ENCODE data around the gene SYNGR2.

- TF ChIP-seq CTCF (optimal IDR thresholded peaks at IDR 0.05 in 1 of 3, IDR thresholded peaks at IDR 0.05 in 1 of 3, conservative IDR thresholded peaks at IDR 0.05 in 1 of 3; ENCODE audit: extremely low read depth in 1 of 3, insufficient read depth in 2 of 3, low read length in 3 of 3) (no peak), EZH2 (IDR thresholded peaks at IDR 0.05; ENCODE audit: low read length) (no peak)
Measured at GRCh38 chr17:78125138-78125913, 43.1 kb upstream of the SYNGR2 start.
